Mammary epithelial cell (primary cell): ENCODE measurements around the gene RETSAT.
"Not testable (repeated sequence)": the region's sequence is repeated elsewhere in the genome, so short reads cannot be mapped to it uniquely, and the experiment has no call there.

Experiments
- EZH2 ChIP-seq: IDR thresholded peaks from 2 replicates; pipeline ENCODE4 v1.6.1; 2012; ENCODE audit warnings: low read length, inconsistent platforms, borderline replicate concordance
- TF ChIP-seq, protein P1 (sequence below), 2 donors: IDR thresholded peaks in 1 of 2; conservative IDR thresholded peaks in 1 of 2; 2 replicates each; pipeline ENCODE4 v1.5.1; 2011 to 2012; ENCODE audit warnings: inconsistent platforms in 2 of 2, low read length in 2 of 2, mild to moderate bottlenecking in 2 of 2, control low read depth in 1 of 2, low read depth in 1 of 2; ENCODE audit not compliant: insufficient read depth in 1 of 2; ENCODE audit errors: extremely low read depth in 1 of 2

DNA sequence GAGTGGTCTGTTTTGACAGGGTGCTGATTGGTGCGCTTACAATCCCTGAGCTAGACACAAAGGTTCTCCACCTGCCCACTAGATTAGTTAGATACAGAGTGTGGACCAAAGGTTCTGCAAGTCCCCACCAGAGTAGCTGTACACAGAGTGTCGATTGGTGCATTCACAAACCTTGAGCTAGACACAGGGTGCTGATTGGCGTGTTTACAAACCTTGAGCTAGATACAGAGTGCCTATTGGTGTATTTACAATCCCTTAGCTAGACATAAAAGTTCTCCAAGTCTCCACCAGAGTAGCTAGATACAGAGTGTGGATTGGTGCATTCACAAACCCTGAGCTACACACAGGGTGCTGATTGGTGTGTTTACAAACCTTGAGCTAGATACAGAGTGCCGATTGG is 20.5 kb downstream of the RETSAT start:
- TF ChIP-seq, protein P1, sequence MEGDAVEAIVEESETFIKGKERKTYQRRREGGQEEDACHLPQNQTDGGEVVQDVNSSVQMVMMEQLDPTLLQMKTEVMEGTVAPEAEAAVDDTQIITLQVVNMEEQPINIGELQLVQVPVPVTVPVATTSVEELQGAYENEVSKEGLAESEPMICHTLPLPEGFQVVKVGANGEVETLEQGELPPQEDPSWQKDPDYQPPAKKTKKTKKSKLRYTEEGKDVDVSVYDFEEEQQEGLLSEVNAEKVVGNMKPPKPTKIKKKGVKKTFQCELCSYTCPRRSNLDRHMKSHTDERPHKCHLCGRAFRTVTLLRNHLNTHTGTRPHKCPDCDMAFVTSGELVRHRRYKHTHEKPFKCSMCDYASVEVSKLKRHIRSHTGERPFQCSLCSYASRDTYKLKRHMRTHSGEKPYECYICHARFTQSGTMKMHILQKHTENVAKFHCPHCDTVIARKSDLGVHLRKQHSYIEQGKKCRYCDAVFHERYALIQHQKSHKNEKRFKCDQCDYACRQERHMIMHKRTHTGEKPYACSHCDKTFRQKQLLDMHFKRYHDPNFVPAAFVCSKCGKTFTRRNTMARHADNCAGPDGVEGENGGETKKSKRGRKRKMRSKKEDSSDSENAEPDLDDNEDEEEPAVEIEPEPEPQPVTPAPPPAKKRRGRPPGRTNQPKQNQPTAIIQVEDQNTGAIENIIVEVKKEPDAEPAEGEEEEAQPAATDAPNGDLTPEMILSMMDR (conservative IDR thresholded peaks at IDR 0.05 in 1 of 2, IDR thresholded peaks at IDR 0.05 in 1 of 2; ENCODE audit: extremely low read depth in 1 of 2, insufficient read depth in 1 of 2, low read depth in 1 of 2, low read length in 2 of 2) = not testable (repeated sequence)
- TF ChIP-seq EZH2 = not testable (repeated sequence)
